MM.1S (cell line): ENCODE measurements around the gene MACROH2A2.

Experiments
- DNase-seq: peaks from one replicate; pipeline ENCODE4 v3.0.0-alpha.2; 2015
- H2AFZ ChIP-seq: fragments of 300-600 bp; sonication (generic); 2 replicates; pipeline ENCODE4 v1.6.0; 2016; ENCODE audit warnings: antibody characterized with exemption, low read length
- H3F3A ChIP-seq: fragments of 300-600 bp; sonication (generic); 2 replicates; pipeline ENCODE4 v1.6.1; 2016; ENCODE audit warnings: mild to moderate bottlenecking, antibody characterized with exemption, low read length, moderate library complexity, mixed read lengths; ENCODE audit not compliant: insufficient read depth
- H3K27ac ChIP-seq: fragments of 300-600 bp; sonication (generic); 2 replicates; pipeline ENCODE4 v1.5.1; 2016; ENCODE audit warnings: mild to moderate bottlenecking, low read length
- H3K27me3 ChIP-seq: fragments of 300-600 bp; sonication (generic); replicated peaks from 2 replicates; pipeline ENCODE4 v1.6.0; 2016; ENCODE audit warnings: low read length; ENCODE audit not compliant: insufficient read depth
- H3K36me3 ChIP-seq: fragments of 300-600 bp; sonication (generic); replicated peaks from 2 replicates; pipeline ENCODE4 v1.6.1; 2016; ENCODE audit warnings: mild to moderate bottlenecking, low read length, mixed read lengths; ENCODE audit not compliant: insufficient read depth
- H3K4me1 ChIP-seq: fragments of 300-600 bp; sonication (generic); 2 replicates; pipeline ENCODE4 v1.6.1; 2016; ENCODE audit warnings: low read length, mixed read lengths
- H3K4me2 ChIP-seq: fragments of 300-600 bp; sonication (generic); 2 replicates; pipeline ENCODE4 v1.6.0; 2016; ENCODE audit warnings: low read depth, low read length
- H3K4me3 ChIP-seq: fragments of 300-600 bp; sonication (generic); 2 replicates; pipeline ENCODE4 v1.5.1; 2016; ENCODE audit warnings: low read length, mixed read lengths
- H3K79me2 ChIP-seq: fragments of 300-600 bp; sonication (generic); 2 replicates; pipeline ENCODE4 v1.6.1; 2016; ENCODE audit warnings: mixed run types, low read length, mixed read lengths
- H3K9ac ChIP-seq: fragments of 300-600 bp; sonication (generic); 2 replicates; pipeline ENCODE4 v1.6.1; 2016; ENCODE audit warnings: low read length, mixed read lengths
- H3K9me2 ChIP-seq: fragments of 300-600 bp; sonication (generic); replicated peaks from 2 replicates; pipeline ENCODE4 v1.6.1; 2016; ENCODE audit warnings: mild to moderate bottlenecking, low read length, mixed read lengths; ENCODE audit not compliant: insufficient read depth
- H3K9me3 ChIP-seq: fragments of 300-600 bp; sonication (generic); replicated peaks from 2 replicates; pipeline ENCODE4 v1.6.1; 2016; ENCODE audit warnings: mild to moderate bottlenecking, low read length, mixed read lengths; ENCODE audit not compliant: insufficient read depth
- H4K20me1 ChIP-seq: fragments of 300-600 bp; sonication (generic); 2 replicates; pipeline ENCODE4 v1.6.1; 2016; ENCODE audit warnings: mild to moderate bottlenecking, low read length, moderate library complexity, mixed read lengths; ENCODE audit not compliant: insufficient read depth
- CTCF ChIP-seq: fragments of 300-600 bp; sonication (generic); IDR thresholded peaks from 2 replicates; pipeline ENCODE4 v1.5.1; 2016; ENCODE audit warnings: antibody characterized with exemption, low read length, mixed read lengths
- EZH2 ChIP-seq: fragments of 300-600 bp; sonication (generic); optimal IDR thresholded peaks from 2 replicates; pipeline ENCODE3; 2017; ENCODE audit warnings: low read depth, mild to moderate bottlenecking, antibody characterized with exemption, low read length, mixed read lengths
- EZH2phosphoT487 ChIP-seq: fragments of 300-600 bp; sonication (generic); IDR thresholded peaks from 2 replicates; pipeline ENCODE4 v1.6.1; 2018; ENCODE audit warnings: antibody characterized with exemption, low read length

MACROH2A2 gene

GRCh38 chr10:70130878-70131559 is 78.4 kb downstream of the MACROH2A2 start:
- H3K9ac ChIP-seq = no peak overlapping the region
- H3K27me3 ChIP-seq = no peaks in the 10 kb centered on the region
- H3K4me2 ChIP-seq = peak overlapping the region; percentile 92
- H3K36me3 ChIP-seq = no peaks in the 10 kb centered on the region
- TF ChIP-seq CTCF (no peak), EZH2 (no peak), EZH2phosphoT487 (no peak)
- no peaks in the 10 kb centered on the region for H3F3A ChIP-seq
- no peak overlapping the region for H2AFZ ChIP-seq
- no peaks in the 10 kb centered on the region for H3K9me2 ChIP-seq
- no peaks in the 10 kb centered on the region for H3K9me3 ChIP-seq
- H3K27ac ChIP-seq = no peak overlapping the region
- H3K79me2 ChIP-seq = peaks cover 36% of the 10 kb centered on the region
- no peaks in the 10 kb centered on the region for H4K20me1 ChIP-seq
- H3K4me1 ChIP-seq = peaks cover 5% of the 10 kb centered on the region
- H3K4me3 ChIP-seq = no peak overlapping the region
- DNase-seq = no peak

- H3K27me3 ChIP-seq = no peaks in the 10 kb centered on the region
- peak overlapping the region; percentile 76 for H3K4me3 ChIP-seq
- H3K27ac ChIP-seq = no peak overlapping the region
- no peaks in the 10 kb centered on the region for H3K9me2 ChIP-seq
- peaks cover 5% of the 10 kb centered on the region for H3K4me1 ChIP-seq
- no peaks in the 10 kb centered on the region for H3K36me3 ChIP-seq
- H3K9ac ChIP-seq = peak overlapping the region; percentile 77; the same call in 1 of the 2 replicates
- no peaks in the 10 kb centered on the region for H3K9me3 ChIP-seq
- no peak for DNase-seq
- H3K79me2 ChIP-seq = peaks cover 36% of the 10 kb centered on the region
- no peak overlapping the region for H2AFZ ChIP-seq
- H3F3A ChIP-seq = no peaks in the 10 kb centered on the region
- H3K4me2 ChIP-seq = peak overlapping the region; percentile 92
- TF ChIP-seq EZH2 = no peak
- TF ChIP-seq CTCF = no peak
- no peaks in the 10 kb centered on the region for H4K20me1 ChIP-seq
Measured at GRCh38 chr10:70131560-70131937, 78.9 kb downstream of the MACROH2A2 start.

GRCh38 chr10:70132098-70133029 is 79.7 kb downstream of the MACROH2A2 start, which contains the start of gene AIFM2:
Gene AIFM2 (minus strand): TSS chr10:70132825. CDS start chr10:70124084, 8,741 bp downstream.
- peak within 1 kb of the TSS; percentile 76 for H3K4me3 ChIP-seq
- H3K4me2 ChIP-seq = peak within 1 kb of the TSS; percentile 92
- no peaks in the 10 kb centered on the region for H3K9me3 ChIP-seq
- H3K4me1 ChIP-seq = peaks cover 5% of the 10 kb centered on the region
- H3K36me3 ChIP-seq = no peaks in the 10 kb centered on the region
- TF ChIP-seq EZH2phosphoT487 (no peak), CTCF (peak; percentile 9; the same call in 1 of the 2 replicates)
- no peaks in the 10 kb centered on the region for H3K9me2 ChIP-seq
- peaks cover 36% of the 10 kb centered on the region for H3K79me2 ChIP-seq
- peak; percentile 51 for DNase-seq
- H3K27me3 ChIP-seq = no peaks in the 10 kb centered on the region
- no peaks in the 10 kb centered on the region for H4K20me1 ChIP-seq
- peak within 1 kb of the TSS; percentile 92 for H2AFZ ChIP-seq
- H3K9ac ChIP-seq = peak within 1 kb of the TSS; percentile 77
- H3F3A ChIP-seq = no peaks in the 10 kb centered on the region
- H3K27ac ChIP-seq = peak within 1 kb of the TSS; percentile 31; the same call in 1 of the 2 replicates
